ENCODE data around the gene DPY30.

DNA sequence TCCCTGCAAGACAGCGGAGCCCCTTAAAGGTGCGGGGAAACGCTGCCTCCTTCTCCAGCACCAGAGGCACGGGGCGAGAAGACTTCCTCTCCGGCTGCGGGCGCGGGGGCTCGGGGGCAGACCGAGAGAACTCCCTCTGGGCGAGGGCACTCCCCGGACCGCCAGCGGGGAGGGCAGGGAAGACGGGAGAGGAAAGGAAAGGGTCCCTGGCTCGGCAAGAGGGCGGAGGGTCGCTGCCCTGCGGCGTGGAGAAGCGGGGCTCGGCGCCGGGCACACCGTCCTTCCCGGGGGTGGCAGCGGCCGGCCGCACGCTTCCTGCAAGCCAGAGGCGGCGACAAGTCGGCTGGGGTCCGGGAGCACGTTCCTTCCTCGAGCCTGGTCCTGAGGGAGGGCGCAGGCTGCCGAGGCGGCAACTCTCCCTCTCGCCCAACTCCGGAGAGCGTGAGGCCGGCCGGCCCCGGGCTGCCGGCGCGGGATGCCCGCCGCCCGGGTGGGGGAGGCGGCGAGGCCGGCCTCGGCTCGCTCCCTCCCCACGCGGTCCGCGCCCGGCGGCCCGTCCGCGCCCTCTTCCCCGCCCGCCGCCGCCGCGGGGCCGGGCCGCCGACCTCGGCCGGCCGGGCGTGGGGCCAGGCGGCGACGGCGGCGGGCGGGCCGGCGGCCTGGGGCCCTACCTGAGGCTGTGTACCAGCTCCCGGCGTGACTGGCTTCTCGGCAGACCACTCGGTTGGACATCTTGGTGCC, 29.9 kb downstream of the DPY30 start:
- TF ChIP-seq, protein P1, sequence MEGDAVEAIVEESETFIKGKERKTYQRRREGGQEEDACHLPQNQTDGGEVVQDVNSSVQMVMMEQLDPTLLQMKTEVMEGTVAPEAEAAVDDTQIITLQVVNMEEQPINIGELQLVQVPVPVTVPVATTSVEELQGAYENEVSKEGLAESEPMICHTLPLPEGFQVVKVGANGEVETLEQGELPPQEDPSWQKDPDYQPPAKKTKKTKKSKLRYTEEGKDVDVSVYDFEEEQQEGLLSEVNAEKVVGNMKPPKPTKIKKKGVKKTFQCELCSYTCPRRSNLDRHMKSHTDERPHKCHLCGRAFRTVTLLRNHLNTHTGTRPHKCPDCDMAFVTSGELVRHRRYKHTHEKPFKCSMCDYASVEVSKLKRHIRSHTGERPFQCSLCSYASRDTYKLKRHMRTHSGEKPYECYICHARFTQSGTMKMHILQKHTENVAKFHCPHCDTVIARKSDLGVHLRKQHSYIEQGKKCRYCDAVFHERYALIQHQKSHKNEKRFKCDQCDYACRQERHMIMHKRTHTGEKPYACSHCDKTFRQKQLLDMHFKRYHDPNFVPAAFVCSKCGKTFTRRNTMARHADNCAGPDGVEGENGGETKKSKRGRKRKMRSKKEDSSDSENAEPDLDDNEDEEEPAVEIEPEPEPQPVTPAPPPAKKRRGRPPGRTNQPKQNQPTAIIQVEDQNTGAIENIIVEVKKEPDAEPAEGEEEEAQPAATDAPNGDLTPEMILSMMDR (IDR thresholded peaks at IDR 0.05) = no peak
- TF ChIP-seq EP300 (IDR thresholded peaks at IDR 0.05) (no peak), POLR2A (IDR thresholded peaks at IDR 0.05) (no peak)

Data from tibial nerve (tissue), 4 donors.